Measurements from ENCODE around the gene HPCA. TPM values are rescaled to one million over a fixed set of nuclear protein-coding genes. Genes with fewer than 3 reads are reported as not detected.

Gene HPCA
- total RNA-seq, 1 donor from 2014 or later: 0.62 TPM

GRCh38 chr1:32865639-32866405 is 20.5 kb upstream of the HPCA start:
- Mint-ChIP-seq H3K4me1 (ENCODE audit: low read depth) (peaks cover 2% of the 10 kb centered on the region), H3K36me3 (ENCODE audit: low read depth) (peaks cover 36% of the 10 kb centered on the region), H3K27ac (no peak overlapping the region), H3K9me3 (no peaks in the 10 kb centered on the region), H3K27me3 (ENCODE audit: low read depth) (peaks cover 14% of the 10 kb centered on the region), H3K4me3 (ENCODE audit: low read depth) (no peak overlapping the region)
- DNase-seq (ENCODE audit: low spot score): no peak
- intact Hi-C loops (cut with micrococcal nuclease): no loop called here

- intact Hi-C loops (cut with micrococcal nuclease): no loop called here
- peaks cover 5% of the 10 kb centered on the region for H3K4me1 Mint-ChIP-seq (ENCODE audit: low read depth)
- H3K9me3 Mint-ChIP-seq: no peaks in the 10 kb centered on the region
- no peak overlapping the region for H3K4me3 Mint-ChIP-seq (ENCODE audit: low read depth)
- no peak overlapping the region for H3K27ac Mint-ChIP-seq
- H3K27me3 Mint-ChIP-seq (ENCODE audit: low read depth): peaks cover 25% of the 10 kb centered on the region
- DNase-seq (ENCODE audit: low spot score): no peak
- H3K36me3 Mint-ChIP-seq (ENCODE audit: low read depth): peaks cover 28% of the 10 kb centered on the region
These were observed 19.1 kb upstream of the HPCA start for GRCh38 chr1:32867151-32867550.

GRCh38 chr1:32867671-32868070 is 18.6 kb upstream of the HPCA start:
- peaks cover 25% of the 10 kb centered on the region for H3K36me3 Mint-ChIP-seq (ENCODE audit: low read depth)
- intact Hi-C loops (cut with micrococcal nuclease): no loop called here
- H3K9me3 Mint-ChIP-seq: no peaks in the 10 kb centered on the region
- no peak overlapping the region for H3K27ac Mint-ChIP-seq
- no peak overlapping the region for H3K4me3 Mint-ChIP-seq (ENCODE audit: low read depth)
- DNase-seq (ENCODE audit: low spot score): no peak
- H3K4me1 Mint-ChIP-seq (ENCODE audit: low read depth): peaks cover 5% of the 10 kb centered on the region
- H3K27me3 Mint-ChIP-seq (ENCODE audit: low read depth): peaks cover 28% of the 10 kb centered on the region

- no peak for DNase-seq (ENCODE audit: low spot score)
- peaks cover 5% of the 10 kb centered on the region for H3K4me1 Mint-ChIP-seq (ENCODE audit: low read depth)
- peaks cover 30% of the 10 kb centered on the region for H3K27me3 Mint-ChIP-seq (ENCODE audit: low read depth)
- H3K4me3 Mint-ChIP-seq (ENCODE audit: low read depth): no peak overlapping the region
- H3K9me3 Mint-ChIP-seq: no peaks in the 10 kb centered on the region
- H3K27ac Mint-ChIP-seq: no peak overlapping the region
- intact Hi-C loops (cut with micrococcal nuclease): no loop called here
- H3K36me3 Mint-ChIP-seq (ENCODE audit: low read depth): peaks cover 22% of the 10 kb centered on the region
These were observed 18.2 kb upstream of the HPCA start for GRCh38 chr1:32868085-32868484.

- no peak overlapping the region for H3K27ac Mint-ChIP-seq
- H3K9me3 Mint-ChIP-seq: no peaks in the 10 kb centered on the region
- DNase-seq (ENCODE audit: low spot score): no peak
- peaks cover 5% of the 10 kb centered on the region for H3K4me1 Mint-ChIP-seq (ENCODE audit: low read depth)
- peaks cover 22% of the 10 kb centered on the region for H3K36me3 Mint-ChIP-seq (ENCODE audit: low read depth)
- peaks cover 30% of the 10 kb centered on the region for H3K27me3 Mint-ChIP-seq (ENCODE audit: low read depth)
- intact Hi-C loops (cut with micrococcal nuclease): no loop called here
- no peak overlapping the region for H3K4me3 Mint-ChIP-seq (ENCODE audit: low read depth)
These were observed 17.4 kb upstream of the HPCA start for GRCh38 chr1:32868806-32869455.

- peaks cover 34% of the 10 kb centered on the region for H3K27me3 Mint-ChIP-seq (ENCODE audit: low read depth)
- peaks cover 5% of the 10 kb centered on the region for H3K4me1 Mint-ChIP-seq (ENCODE audit: low read depth)
- intact Hi-C loops (cut with micrococcal nuclease): no loop called here
- no peaks in the 10 kb centered on the region for H3K9me3 Mint-ChIP-seq
- peaks cover 15% of the 10 kb centered on the region for H3K36me3 Mint-ChIP-seq (ENCODE audit: low read depth)
- no peak for DNase-seq (ENCODE audit: low spot score)
- H3K4me3 Mint-ChIP-seq (ENCODE audit: low read depth): peak overlapping the region; percentile 55
- H3K27ac Mint-ChIP-seq: no peak overlapping the region
These were observed 16.2 kb upstream of the HPCA start for GRCh38 chr1:32869923-32870614.

- Mint-ChIP-seq H3K9me3 (no peaks in the 10 kb centered on the region), H3K27me3 (ENCODE audit: low read depth) (peaks cover 40% of the 10 kb centered on the region), H3K4me3 (ENCODE audit: low read depth) (peak within 1 kb of the TSS; percentile 55), H3K36me3 (ENCODE audit: low read depth) (peaks cover 15% of the 10 kb centered on the region), H3K27ac (no peak within 1 kb of the TSS), H3K4me1 (ENCODE audit: low read depth) (peaks cover 5% of the 10 kb centered on the region)
- intact Hi-C loops (cut with micrococcal nuclease): no loop called here
- no peak for DNase-seq (ENCODE audit: low spot score)
These were observed 15.5 kb upstream of the HPCA start, which contains the start of gene FNDC5 for GRCh38 chr1:32870615-32871363. TSS of gene FNDC5 (minus strand) at chr1:32870912.

- DNase-seq (ENCODE audit: low spot score): no peak
- H3K4me3 Mint-ChIP-seq (ENCODE audit: low read depth): peak overlapping the region; percentile 51
- no peaks in the 10 kb centered on the region for H3K9me3 Mint-ChIP-seq
- peaks cover 12% of the 10 kb centered on the region for H3K36me3 Mint-ChIP-seq (ENCODE audit: low read depth)
- intact Hi-C loops (cut with micrococcal nuclease): loop anchor here (2.0 kb wide), 1 partner anchor 159 kb away; no protein-coding TSS in a partner anchor
- H3K4me1 Mint-ChIP-seq (ENCODE audit: low read depth): peaks cover 6% of the 10 kb centered on the region
- peaks cover 40% of the 10 kb centered on the region for H3K27me3 Mint-ChIP-seq (ENCODE audit: low read depth)
- no peak overlapping the region for H3K27ac Mint-ChIP-seq
These were observed 14.7 kb upstream of the HPCA start for GRCh38 chr1:32871364-32872191.

- no peak overlapping the region for H3K27ac Mint-ChIP-seq
- intact Hi-C loops (cut with micrococcal nuclease): loop anchor here (2.0 kb wide), 1 partner anchor 159 kb away; no protein-coding TSS in a partner anchor
- DNase-seq (ENCODE audit: low spot score): no peak
These were observed 14.2 kb upstream of the HPCA start for GRCh38 chr1:32872192-32872460.

GRCh38 chr1:32873484-32873883 is 12.8 kb upstream of the HPCA start:
- Mint-ChIP-seq H3K27ac (no peak overlapping the region), H3K4me1 (ENCODE audit: low read depth) (peaks cover 9% of the 10 kb centered on the region), H3K27me3 (ENCODE audit: low read depth) (peaks cover 42% of the 10 kb centered on the region), H3K9me3 (no peaks in the 10 kb centered on the region), H3K4me3 (ENCODE audit: low read depth) (no peak overlapping the region), H3K36me3 (ENCODE audit: low read depth) (peaks cover 8% of the 10 kb centered on the region)
- intact Hi-C loops (cut with micrococcal nuclease): loop anchor here (2.0 kb wide), 1 partner anchor 161 kb away; no protein-coding TSS in a partner anchor
- DNase-seq (ENCODE audit: low spot score): no peak

More at GRCh38 chr1:32872192-32872460, 14.2 kb upstream of the HPCA start:
- Mint-ChIP-seq H3K36me3 (ENCODE audit: low read depth) (peaks cover 11% of the 10 kb centered on the region), H3K4me1 (ENCODE audit: low read depth) (peaks cover 9% of the 10 kb centered on the region), H3K27me3 (ENCODE audit: low read depth) (peaks cover 40% of the 10 kb centered on the region), H3K9me3 (no peaks in the 10 kb centered on the region), H3K4me3 (ENCODE audit: low read depth) (no peak overlapping the region)

GRCh38 chr1:32874860-32875752 is 11.2 kb upstream of the HPCA start:
- intact Hi-C loops (cut with micrococcal nuclease): no loop called here
- Mint-ChIP-seq H3K4me3 (ENCODE audit: low read depth) (no peak overlapping the region), H3K4me1 (ENCODE audit: low read depth) (peaks cover 9% of the 10 kb centered on the region), H3K27ac (no peak overlapping the region), H3K9me3 (no peaks in the 10 kb centered on the region), H3K36me3 (ENCODE audit: low read depth) (no peaks in the 10 kb centered on the region), H3K27me3 (ENCODE audit: low read depth) (peaks cover 30% of the 10 kb centered on the region)
- no peak for DNase-seq (ENCODE audit: low spot score)

All from activated T-helper 2 cell treated with anti-CD3 and anti-CD28 coated beads, Interferon-gamma antibody, Interleukin-2, Interleukin-4, amounts not matched to agents 10 μg/mL and 5 μg/mL and 100 μg/mL, durations not matched to agents 14 hours and 24 hours and 36 hours (primary cell).